Subcutaneous abdominal adipose tissue (tissue), 5 donors: ENCODE measurements around the gene TMEM25.

ENCODE experiments used
- H3K27ac ChIP-seq: one replicate; pipeline ENCODE4 v1.7.0; 2013; ENCODE audit warnings: low read depth, mild to moderate bottlenecking, inconsistent platforms, low read length, moderate library complexity
- H3K27me3 ChIP-seq, 5 donors: one replicate each; pipeline ENCODE4 v1.7.0; 2013; ENCODE audit warnings: low read length in 5 of 5, inconsistent platforms in 1 of 5; ENCODE audit not compliant: control insufficient read depth in 5 of 5, insufficient read depth in 4 of 5
- H3K36me3 ChIP-seq, 5 donors: one replicate each; pipeline ENCODE4 v1.7.0; 2013; ENCODE audit warnings: low read length in 5 of 5; ENCODE audit not compliant: control insufficient read depth in 5 of 5, insufficient read depth in 5 of 5
- H3K4me1 ChIP-seq, 5 donors: one replicate each; pipeline ENCODE4 v1.7.0; 2013; ENCODE audit warnings: low read length in 5 of 5, mild to moderate bottlenecking in 3 of 5, moderate library complexity in 1 of 5; ENCODE audit not compliant: control insufficient read depth in 5 of 5, insufficient read depth in 5 of 5
- H3K4me3 ChIP-seq, 5 donors: one replicate each; pipeline ENCODE4 v1.7.0; 2013; ENCODE audit warnings: low read length in 5 of 5, low read depth in 1 of 5
- H3K9ac ChIP-seq, 5 donors: one replicate each; pipeline ENCODE4 v1.7.0; 2013; ENCODE audit warnings: low read length in 5 of 5, mild to moderate bottlenecking in 4 of 5, moderate library complexity in 3 of 5
- H3K9me3 ChIP-seq, 5 donors: one replicate each; pipeline ENCODE4 v1.7.0; 2013; ENCODE audit warnings: low read length in 5 of 5; ENCODE audit not compliant: control insufficient read depth in 5 of 5
- donor health status: healthy.
- donor health status: healthy.
- donor health status: healthy.
- donor health status: healthy.
- donor health status: healthy.

TMEM25 gene

GRCh38 chr11:118519549-118519948 lies 11.4 kb upstream of the TMEM25 start:
- H3K9me3 ChIP-seq: no peaks in the 10 kb centered on the region
- no peak overlapping the region for H3K9ac ChIP-seq
- no peak overlapping the region for H3K4me3 ChIP-seq
- H3K27ac ChIP-seq: no peak overlapping the region
- H3K4me1 ChIP-seq: peaks cover 0 to 9% (median 5%) of the 10 kb centered on the region in 5 donors
- H3K27me3 ChIP-seq: no peaks in the 10 kb centered on the region
- H3K36me3 ChIP-seq: peaks cover 35 to 85% (median 72%) of the 10 kb centered on the region in 5 donors

- no peak overlapping the region for H3K27ac ChIP-seq
- peaks cover 2 to 20% (median 11%) of the 10 kb centered on the region in 5 donors for H3K4me1 ChIP-seq
- peaks cover 19 to 71% (median 59%) of the 10 kb centered on the region in 5 donors for H3K36me3 ChIP-seq
- H3K27me3 ChIP-seq: no peaks in the 10 kb centered on the region
- H3K9me3 ChIP-seq: no peaks in the 10 kb centered on the region
- H3K4me3 ChIP-seq: no peak overlapping the region
- no peak overlapping the region for H3K9ac ChIP-seq
Measured at GRCh38 chr11:118521892-118522311, 9.1 kb upstream of the TMEM25 start.

- no peak overlapping the region for H3K9ac ChIP-seq
- peaks cover 2 to 26% (median 16%) of the 10 kb centered on the region in 5 donors for H3K4me1 ChIP-seq
- no peaks in the 10 kb centered on the region for H3K27me3 ChIP-seq
- no peak overlapping the region for H3K27ac ChIP-seq
- H3K9me3 ChIP-seq: no peaks in the 10 kb centered on the region
- H3K4me3 ChIP-seq: no peak overlapping the region
- peaks cover 19 to 66% (median 55%) of the 10 kb centered on the region in 5 donors for H3K36me3 ChIP-seq
Measured at GRCh38 chr11:118522571-118523072, 8.4 kb upstream of the TMEM25 start.

- H3K27ac ChIP-seq: no peak overlapping the region
- no peak overlapping the region for H3K4me3 ChIP-seq
- peaks cover 3 to 33% (median 16%) of the 10 kb centered on the region in 5 donors for H3K4me1 ChIP-seq
- H3K36me3 ChIP-seq: peaks cover 19 to 56% (median 49%) of the 10 kb centered on the region in 5 donors
- H3K9me3 ChIP-seq: no peaks in the 10 kb centered on the region
- no peaks in the 10 kb centered on the region for H3K27me3 ChIP-seq
- no peak overlapping the region for H3K9ac ChIP-seq
Measured at GRCh38 chr11:118524356-118524755, 6.6 kb upstream of the TMEM25 start.

- Histone ChIP-seq H3K4me1 (peaks cover 3 to 38% (median 19%) of the 10 kb centered on the region in 5 donors), H3K36me3 (peaks cover 16 to 51% (median 43%) of the 10 kb centered on the region in 5 donors), H3K27ac (no peak overlapping the region), H3K9ac (no peak overlapping the region), H3K9me3 (no peaks in the 10 kb centered on the region), H3K4me3 (no peak overlapping the region), H3K27me3 (no peaks in the 10 kb centered on the region)
Measured at GRCh38 chr11:118524757-118525470, 6.1 kb upstream of the TMEM25 start.

GRCh38 chr11:118526688-118527087 lies 4.3 kb upstream of the TMEM25 start:
- no peaks in the 10 kb centered on the region for H3K27me3 ChIP-seq
- no peaks in the 10 kb centered on the region for H3K9me3 ChIP-seq
- H3K4me3 ChIP-seq: no peak overlapping the region
- H3K36me3 ChIP-seq: peaks cover 3 to 33% (median 27%) of the 10 kb centered on the region in 5 donors
- peaks cover 5 to 52% (median 33%) of the 10 kb centered on the region in 5 donors for H3K4me1 ChIP-seq
- H3K9ac ChIP-seq: no peak overlapping the region
- no peak overlapping the region for H3K27ac ChIP-seq

- peak within 1 kb of the TSS in 1 of 5 donors; percentile 17 for H3K4me3 ChIP-seq
Measured at GRCh38 chr11:118527109-118527508, 3.9 kb upstream of the TMEM25 start, which contains the start of gene TTC36. Gene TTC36 (plus strand): TSS chr11:118527474. CDS start chr11:118527495, 21 bp downstream.

GRCh38 chr11:118528511-118528910 lies 2.5 kb upstream of the TMEM25 start:
- H3K9ac ChIP-seq: no peak overlapping the region
- H3K9me3 ChIP-seq: no peaks in the 10 kb centered on the region
- peaks cover 0 to 17% (median 14%) of the 10 kb centered on the region in 5 donors for H3K36me3 ChIP-seq
- H3K27ac ChIP-seq: no peak overlapping the region
- H3K4me3 ChIP-seq: no peak overlapping the region
- H3K27me3 ChIP-seq: no peaks in the 10 kb centered on the region
- H3K4me1 ChIP-seq: peaks cover 3 to 54% (median 35%) of the 10 kb centered on the region in 5 donors

More at GRCh38 chr11:118527109-118527508, 3.9 kb upstream of the TMEM25 start, which contains the start of gene TTC36:
- no peak within 1 kb of the TSS for H3K9ac ChIP-seq
- no peaks in the 10 kb centered on the region for H3K27me3 ChIP-seq
- H3K9me3 ChIP-seq: no peaks in the 10 kb centered on the region
- peaks cover 0 to 29% (median 23%) of the 10 kb centered on the region in 5 donors for H3K36me3 ChIP-seq
- peaks cover 5 to 54% (median 35%) of the 10 kb centered on the region in 5 donors for H3K4me1 ChIP-seq
- no peak within 1 kb of the TSS for H3K27ac ChIP-seq

- H3K36me3 ChIP-seq: peaks cover 0 to 5% (median 5%) of the 10 kb centered on the region in 5 donors
- H3K27ac ChIP-seq: no peak overlapping the region
- H3K27me3 ChIP-seq: no peaks in the 10 kb centered on the region
- H3K4me3 ChIP-seq: peak overlapping the region; percentile 64 to 81 (median 73)
- peak overlapping the region in 1 of 5 donors; percentile 72 for H3K9ac ChIP-seq
- H3K9me3 ChIP-seq: no peaks in the 10 kb centered on the region
- H3K4me1 ChIP-seq: peaks cover 3 to 47% (median 35%) of the 10 kb centered on the region in 5 donors
Measured at GRCh38 chr11:118529584-118530175, 1.3 kb upstream of the TMEM25 start.
